HepG2 (cell line): Measurements from ENCODE around the gene PRSS36. TPM values are rescaled to one million over a fixed set of nuclear protein-coding genes. Genes with fewer than 3 reads are reported as not detected.

ENCODE experiments used
- ATAC-seq: fragments of 200-7000 bp; cut with Tn5 transposase; 3 replicates; pipeline ENCODE4 v1.9.1; 2020; ENCODE audit warnings: mild to moderate bottlenecking, moderate library complexity
- BruUV-seq: library from RNA; stranded (reverse); fragments of 400-500 nt; replicated peaks from 2 replicates; lab custom pipeline; 2021; lab: Mats Ljungman, UMichigan
- CTCF ChIA-PET: fragments of 300-600 bp; formaldehyde crosslinking; extraction: SDS; loops from one replicate; lab custom pipeline; 2021; ENCODE audit warnings: low total read pairs, inconsistent platforms, low intra/inter-chr PET ratio; lab: Yijun Ruan, JAX
- POLR2A ChIA-PET: fragments of 350-600 bp; sonication (Branson Sonifier 250); formaldehyde crosslinking; loops from one replicate; lab custom pipeline; 2020; ENCODE audit warnings: antibody characterized with exemption, inconsistent platforms; lab: Yijun Ruan, JAX
- DNase-seq: peaks from one replicate; pipeline ENCODE4 v3.0.0-alpha.2; 2015; ENCODE audit warnings: low spot score
- FAIRE-seq: peaks from 3 replicates; lab custom pipeline; 2011; peaks lifted over from hg19 to GRCh38; lab: Jason Lieb, UNC
- H2AFZ ChIP-seq: one replicate; pipeline ENCODE4 v1.6.1; 2011; ENCODE audit warnings: low read length, inconsistent platforms
- H3K27ac ChIP-seq: fragments of 300-600 bp; 3 replicates; pipeline ENCODE4 v1.8.0; 2011; ENCODE audit warnings: mixed run types, mild to moderate bottlenecking, mixed read lengths, low read length, inconsistent platforms; ENCODE audit not compliant: insufficient read depth; ENCODE audit errors: extremely low read length
- H3K27me3 ChIP-seq, 2 experiments: fragments of 200-600 bp in 1 of 2; 2 replicates in 1 of 2; 3 replicates in 1 of 2; pipeline versions ENCODE4 v1.6.0 to v1.8.0; 2011; ENCODE audit warnings: low read length in 2 of 2, mild to moderate bottlenecking in 2 of 2, moderate library complexity in 2 of 2, inconsistent platforms in 1 of 2; ENCODE audit not compliant: insufficient read depth in 2 of 2, control insufficient read depth in 1 of 2
- H3K36me3 ChIP-seq, 2 experiments: fragments of 200-600 bp in 1 of 2; replicated peaks in 1 of 2; 2 replicates in 1 of 2; 3 replicates in 1 of 2; pipeline versions ENCODE4 v1.5.1 to v1.8.0; 2011; ENCODE audit warnings: low read length in 2 of 2, inconsistent platforms in 1 of 2; ENCODE audit not compliant: insufficient read depth in 2 of 2, control insufficient read depth in 1 of 2
- H3K4me1 ChIP-seq: 2 replicates; pipeline ENCODE4 v1.5.1; 2012; ENCODE audit warnings: low read length, inconsistent platforms; ENCODE audit not compliant: insufficient read depth
- H3K4me2 ChIP-seq: 2 replicates; pipeline ENCODE4 v1.6.0; 2011; ENCODE audit warnings: low read depth, low read length, inconsistent platforms
- H3K4me3 ChIP-seq, 3 experiments: fragments of 200-600 bp in 1 of 3; sonication (generic), shearing (Covaris generic) in 1 of 3; replicated peaks in 1 of 3; 2 replicates each; pipeline ENCODE4 v1.5.1; 2011 to 2016; ENCODE audit warnings: low read length in 3 of 3, inconsistent platforms in 2 of 3, low read depth in 2 of 3, mild to moderate bottlenecking in 2 of 3, control low read depth in 1 of 3, mixed read lengths in 1 of 3; ENCODE audit not compliant: insufficient read depth in 1 of 3
- H3K79me2 ChIP-seq: one replicate; pipeline ENCODE4 v1.6.1; 2011; ENCODE audit warnings: low read length, inconsistent platforms; ENCODE audit not compliant: insufficient read depth
- H3K9ac ChIP-seq: 2 replicates; pipeline ENCODE4 v1.6.0; 2011; ENCODE audit warnings: mild to moderate bottlenecking, low read depth, low read length, inconsistent platforms; ENCODE audit not compliant: insufficient read depth
- H3K9me3 ChIP-seq: 2 replicates; pipeline ENCODE4 v1.5.1; 2012; ENCODE audit warnings: mild to moderate bottlenecking, low read length
- H4K20me1 ChIP-seq: 2 replicates; pipeline ENCODE4 v1.6.0; 2011; ENCODE audit warnings: inconsistent platforms, mild to moderate bottlenecking, low read length, moderate library complexity; ENCODE audit not compliant: insufficient read depth
- HNRNPUL1 ChIP-seq: fragments of 200-400 bp; formaldehyde crosslinking; IDR thresholded peaks from 2 replicates; pipeline ENCODE4 v1.6.1; 2017; ENCODE audit warnings: low read depth, mild to moderate bottlenecking, low read length, moderate library complexity
- KMT2A ChIP-seq: sonication (generic); formaldehyde crosslinking; IDR thresholded peaks from 2 replicates; pipeline ENCODE4 v1.4.0; 2020; ENCODE audit warnings: missing genetic modification reagents
- POLR2A ChIP-seq, 2 experiments: IDR thresholded peaks; 2 replicates each; pipeline ENCODE4 v1.6.1; 2011; ENCODE audit warnings: low read depth in 2 of 2, low read length in 2 of 2, mild to moderate bottlenecking in 1 of 2, moderate library complexity in 1 of 2; ENCODE audit not compliant: insufficient read depth in 1 of 2
- RBFOX2 ChIP-seq: fragments of 200-400 bp; formaldehyde crosslinking; IDR thresholded peaks from 2 replicates; pipeline ENCODE4 v1.6.1; 2017; ENCODE audit warnings: low read depth, mild to moderate bottlenecking, low read length
- SALL1 ChIP-seq: sonication (generic); formaldehyde crosslinking; IDR thresholded peaks from 2 replicates; pipeline ENCODE4 v1.8.0; 2022; ENCODE audit warnings: mild to moderate bottlenecking, missing genetic modification reagents
- SOX6 ChIP-seq, 2 experiments: fragments of 450-650 bp in 1 of 2; sonication (generic) in 1 of 2; formaldehyde crosslinking in 1 of 2; IDR thresholded peaks; 2 replicates each; pipeline versions ENCODE4 v1.4.0 to v1.6.1; 2017 to 2020; ENCODE audit warnings: antibody characterized with exemption in 1 of 2, mild to moderate bottlenecking in 1 of 2, missing genetic modification reagents in 1 of 2
- ZBTB38 ChIP-seq: sonication (generic); formaldehyde crosslinking; IDR thresholded peaks from 2 replicates; pipeline ENCODE4 v1.5.1; 2020; ENCODE audit warnings: mild to moderate bottlenecking, missing genetic modification reagents
- ZNF230 ChIP-seq: sonication (generic); formaldehyde crosslinking; IDR thresholded peaks from 2 replicates; pipeline ENCODE4 v1.4.0; 2020; ENCODE audit warnings: mild to moderate bottlenecking, missing genetic modification reagents
- ZNF383 ChIP-seq: sonication (generic); formaldehyde crosslinking; IDR thresholded peaks from 2 replicates; pipeline ENCODE4 v1.4.0; 2020; ENCODE audit warnings: missing genetic modification reagents, mild to moderate bottlenecking, borderline replicate concordance
- ZNF446 ChIP-seq: sonication (generic); formaldehyde crosslinking; IDR thresholded peaks from 2 replicates; pipeline ENCODE4 v1.5.0; 2020; ENCODE audit warnings: mild to moderate bottlenecking, missing genetic modification reagents
- ZNF510 ChIP-seq: sonication (generic); formaldehyde crosslinking; IDR thresholded peaks from 2 replicates; pipeline ENCODE4 v1.4.0; 2020; ENCODE audit warnings: low read depth, mild to moderate bottlenecking, missing genetic modification reagents
- ZNF615 ChIP-seq: sonication (generic); formaldehyde crosslinking; IDR thresholded peaks from 2 replicates; pipeline ENCODE4 v1.5.0; 2020; ENCODE audit warnings: mild to moderate bottlenecking, missing genetic modification reagents, borderline replicate concordance
- ZNF670 ChIP-seq: sonication (generic); formaldehyde crosslinking; IDR thresholded peaks from 2 replicates; pipeline ENCODE4 v1.8.0; 2022; ENCODE audit warnings: mild to moderate bottlenecking, missing genetic modification reagents, borderline replicate concordance
- ZNF720 ChIP-seq: sonication (generic); formaldehyde crosslinking; IDR thresholded peaks from 2 replicates; pipeline ENCODE4 v1.4.0; 2020; ENCODE audit warnings: missing genetic modification reagents
- ZNF777 ChIP-seq: sonication (generic); formaldehyde crosslinking; IDR thresholded peaks from 2 replicates; pipeline ENCODE4 v1.4.0; 2020; ENCODE audit warnings: missing genetic modification reagents
- ZSCAN12 ChIP-seq: sonication (generic); formaldehyde crosslinking; IDR thresholded peaks from 2 replicates; pipeline ENCODE4 v1.9.0; 2021; ENCODE audit warnings: mild to moderate bottlenecking, missing genetic modification reagents
- WGBS: methylation state at CpG from one replicate; pipeline ENCODE4 v1.1.6; 2017; ENCODE audit warnings: low lambda C conversion rate; 5-methylcytosine and 5-hydroxymethylcytosine counted together
- in situ Hi-C: cut with HindIII; loops from 2 replicates; pipeline ENCODE4 v1.10.0; 2017; ENCODE audit warnings: low pct_unique_long_range_greater_than_20kb; ENCODE audit not compliant: extremely low pct_ligation_motif_present
- intact Hi-C: fragments of 100-400 bp; cut with micrococcal nuclease; formaldehyde crosslinking; loops from one replicate; pipeline ENCODE4 v1.10.0; 2022; ENCODE audit not compliant: unreplicated experiment
- polyA plus RNA-seq, 8 experiments: library from polyadenylated mRNA; depleted of rRNA in 3 of 8; stranded (reverse) in 7 of 8; unstranded in 1 of 8; fragments of >200 nt; fragmentation: Illumina TruSeq in 4 of 8; extraction: Trizol in 4 of 8; gene quantifications; 2 replicates each; pipeline versions ENCODE4 v1.2.1 to v1.2.3, GENCODE V29; 2011 to 2016; ENCODE audit warnings: low read depth in 4 of 8, missing spikeins in 1 of 8, mixed read lengths in 1 of 8; ENCODE audit not compliant: insufficient read depth in 1 of 8
- total RNA-seq, 5 experiments: library from RNA; depleted of rRNA; stranded (reverse); fragments of >200 nt; fragmentation: Illumina TruSeq; extraction: Trizol; gene quantifications; 2 replicates each; pipeline ENCODE4 v1.2.3, GENCODE V29; 2016; ENCODE audit warnings: low read depth in 1 of 5
- TF ChIP-seq, protein P1 (sequence below): sonication (generic); formaldehyde crosslinking; IDR thresholded peaks from 2 replicates; pipeline ENCODE4 v1.4.0; 2020; ENCODE audit warnings: missing genetic modification reagents, borderline replicate concordance
- TF ChIP-seq, protein P2 (sequence below): sonication (generic); formaldehyde crosslinking; IDR thresholded peaks from 2 replicates; pipeline ENCODE4 v1.9.0; 2022; ENCODE audit warnings: low read depth, missing genetic modification reagents

PRSS36 gene
- total and polyA plus RNA-seq, 2 of the 13 experiments (the other 11 are each of a cell fraction or from before 2014, with no cell fraction given): 1.5 to 2.1 TPM

DNA sequence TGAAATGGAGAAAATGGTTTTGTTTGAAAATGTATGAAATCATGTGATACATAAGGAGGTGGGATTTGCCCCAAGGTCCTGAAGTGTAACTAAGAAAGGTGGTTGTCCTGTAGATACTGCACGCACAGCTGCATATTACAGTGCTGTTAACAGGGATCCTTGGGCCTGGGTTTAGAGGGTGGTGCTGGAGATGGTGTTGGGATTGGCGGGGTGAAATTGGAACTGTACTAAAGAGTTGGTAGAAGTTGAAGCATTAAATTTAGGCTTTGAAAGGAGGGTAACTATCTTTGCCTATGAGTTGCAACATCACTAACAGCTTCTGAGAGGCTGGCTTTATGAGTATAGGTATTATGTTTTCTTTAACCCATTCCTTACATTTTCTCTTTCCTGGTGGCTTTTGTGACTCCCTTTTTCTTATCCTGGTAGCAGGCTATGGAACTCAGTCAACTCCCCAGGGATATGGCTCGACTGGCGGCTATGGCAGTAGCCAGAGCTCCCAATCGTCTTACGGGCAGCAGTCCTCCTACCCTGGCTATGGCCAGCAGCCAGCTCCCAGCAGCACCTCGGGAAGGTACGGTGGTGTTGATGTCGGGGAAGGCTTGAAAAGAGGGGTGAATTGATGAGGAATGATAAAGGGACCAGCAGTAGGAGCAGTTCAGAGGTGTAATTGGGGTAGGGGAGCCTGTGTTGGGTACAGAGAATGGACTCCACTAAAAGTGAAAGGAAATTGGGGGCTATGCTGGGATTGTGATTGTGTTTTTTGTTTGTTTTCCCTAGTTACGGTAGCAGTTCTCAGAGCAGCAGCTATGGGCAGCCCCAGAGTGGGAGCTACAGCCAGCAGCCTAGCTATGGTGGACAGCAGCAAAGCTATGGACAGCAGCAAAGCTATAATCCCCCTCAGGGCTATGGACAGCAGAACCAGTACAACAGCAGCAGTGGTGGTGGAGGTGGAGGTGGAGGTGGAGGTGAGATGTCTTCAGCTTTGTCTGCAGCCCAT lies 33.9 kb upstream of the PRSS36 start:
- intact Hi-C loops (no loop called here), in situ Hi-C loops (no loop called here)
- BruUV-seq: no TSS peak
- ChIA-PET POLR2A (interaction anchor here (0.5 to 1.6 kb wide), 8 partner anchors 8 to 43 kb away, joined by 3 to 7 read pairs (median 4); no protein-coding TSS in a partner anchor), CTCF (no interaction called here)
- H3K27me3 ChIP-seq: no peaks in the 10 kb centered on the region; a peak in 1 of 5 replicates
- peaks cover 71% of the 10 kb centered on the region for H3K79me2 ChIP-seq
- no peak overlapping the region for H2AFZ ChIP-seq
- WGBS: 92% methylated on average over 10 of the region's 10 CpGs
- no peaks in the 10 kb centered on the region for H3K9me3 ChIP-seq
- H3K36me3 ChIP-seq: peaks cover 39 to 69% of the 10 kb centered on the region in 2 experiments
- FAIRE-seq (no peak), ATAC-seq (no peak), DNase-seq (no peak)
- peak overlapping the region; percentile 7 for H3K27ac ChIP-seq
- H3K4me3 ChIP-seq: peak overlapping the region in 2 of 3 experiments; percentile 90 to 93; a peak in 2 of 6 replicates
- peak overlapping the region; percentile 90 for H3K4me2 ChIP-seq
- H3K9ac ChIP-seq: no peak overlapping the region
- peaks cover 81% of the 10 kb centered on the region for H4K20me1 ChIP-seq
- H3K4me1 ChIP-seq: peaks cover 51% of the 10 kb centered on the region
- 0 out of 2 replicates have a peak, but pooled peaks have one; percentile 35 for TF ChIP-seq ZNF777
- no peak for TF ChIP-seq ZNF446
- no peak for TF ChIP-seq ZNF383
- TF ChIP-seq POLR2A (IDR thresholded peaks at IDR 0.05; ENCODE audit: insufficient read depth in 1 of 2, low read depth in 2 of 2, low read length in 2 of 2): peak; percentile 31 to 58; a peak in 3 of 4 replicates
- TF ChIP-seq ZBTB38 (CRISPR knock-in tag): no peak
- TF ChIP-seq SOX6 (IDR thresholded peaks at IDR 0.05): no peak
- no peak for TF ChIP-seq SOX6 (CRISPR knock-in tag; IDR thresholded peaks at IDR 0.05)
- TF ChIP-seq, protein P1, sequence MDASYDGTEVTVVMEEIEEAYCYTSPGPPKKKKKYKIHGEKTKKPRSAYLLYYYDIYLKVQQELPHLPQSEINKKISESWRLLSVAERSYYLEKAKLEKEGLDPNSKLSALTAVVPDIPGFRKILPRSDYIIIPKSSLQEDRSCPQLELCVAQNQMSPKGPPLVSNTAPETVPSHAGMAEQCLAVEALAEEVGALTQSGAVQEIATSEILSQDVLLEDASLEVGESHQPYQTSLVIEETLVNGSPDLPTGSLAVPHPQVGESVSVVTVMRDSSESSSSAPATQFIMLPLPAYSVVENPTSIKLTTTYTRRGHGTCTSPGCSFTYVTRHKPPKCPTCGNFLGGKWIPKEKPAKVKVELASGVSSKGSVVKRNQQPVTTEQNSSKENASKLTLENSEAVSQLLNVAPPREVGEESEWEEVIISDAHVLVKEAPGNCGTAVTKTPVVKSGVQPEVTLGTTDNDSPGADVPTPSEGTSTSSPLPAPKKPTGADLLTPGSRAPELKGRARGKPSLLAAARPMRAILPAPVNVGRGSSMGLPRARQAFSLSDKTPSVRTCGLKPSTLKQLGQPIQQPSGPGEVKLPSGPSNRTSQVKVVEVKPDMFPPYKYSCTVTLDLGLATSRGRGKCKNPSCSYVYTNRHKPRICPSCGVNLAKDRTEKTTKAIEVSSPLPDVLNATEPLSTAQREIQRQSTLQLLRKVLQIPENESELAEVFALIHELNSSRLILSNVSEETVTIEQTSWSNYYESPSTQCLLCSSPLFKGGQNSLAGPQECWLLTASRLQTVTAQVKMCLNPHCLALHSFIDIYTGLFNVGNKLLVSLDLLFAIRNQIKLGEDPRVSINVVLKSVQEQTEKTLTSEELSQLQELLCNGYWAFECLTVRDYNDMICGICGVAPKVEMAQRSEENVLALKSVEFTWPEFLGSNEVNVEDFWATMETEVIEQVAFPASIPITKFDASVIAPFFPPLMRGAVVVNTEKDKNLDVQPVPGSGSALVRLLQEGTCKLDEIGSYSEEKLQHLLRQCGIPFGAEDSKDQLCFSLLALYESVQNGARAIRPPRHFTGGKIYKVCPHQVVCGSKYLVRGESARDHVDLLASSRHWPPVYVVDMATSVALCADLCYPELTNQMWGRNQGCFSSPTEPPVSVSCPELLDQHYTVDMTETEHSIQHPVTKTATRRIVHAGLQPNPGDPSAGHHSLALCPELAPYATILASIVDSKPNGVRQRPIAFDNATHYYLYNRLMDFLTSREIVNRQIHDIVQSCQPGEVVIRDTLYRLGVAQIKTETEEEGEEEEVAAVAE: no peak
- TF ChIP-seq ZNF720 (CRISPR knock-in tag): no peak
- TF ChIP-seq HNRNPUL1: no peak
- no peak for TF ChIP-seq ZNF510
- peak; percentile 57 for TF ChIP-seq RBFOX2
- TF ChIP-seq SALL1 (CRISPR knock-in tag): 0 out of 2 replicates have a peak, but pooled peaks have one; percentile 12
- TF ChIP-seq ZNF670: no peak
- TF ChIP-seq ZNF615 (CRISPR knock-in tag): no peak
- no peak for TF ChIP-seq ZNF230
- no peak for TF ChIP-seq ZSCAN12 (CRISPR knock-in tag)
- TF ChIP-seq, protein P2, sequence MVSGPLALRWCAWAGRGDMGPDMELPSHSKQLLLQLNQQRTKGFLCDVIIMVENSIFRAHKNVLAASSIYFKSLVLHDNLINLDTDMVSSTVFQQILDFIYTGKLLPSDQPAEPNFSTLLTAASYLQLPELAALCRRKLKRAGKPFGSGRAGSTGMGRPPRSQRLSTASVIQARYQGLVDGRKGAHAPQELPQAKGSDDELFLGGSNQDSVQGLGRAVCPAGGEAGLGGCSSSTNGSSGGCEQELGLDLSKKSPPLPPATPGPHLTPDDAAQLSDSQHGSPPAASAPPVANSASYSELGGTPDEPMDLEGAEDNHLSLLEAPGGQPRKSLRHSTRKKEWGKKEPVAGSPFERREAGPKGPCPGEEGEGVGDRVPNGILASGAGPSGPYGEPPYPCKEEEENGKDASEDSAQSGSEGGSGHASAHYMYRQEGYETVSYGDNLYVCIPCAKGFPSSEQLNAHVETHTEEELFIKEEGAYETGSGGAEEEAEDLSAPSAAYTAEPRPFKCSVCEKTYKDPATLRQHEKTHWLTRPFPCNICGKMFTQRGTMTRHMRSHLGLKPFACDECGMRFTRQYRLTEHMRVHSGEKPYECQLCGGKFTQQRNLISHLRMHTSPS (CRISPR knock-in tag): no peak
- TF ChIP-seq KMT2A: no peak
